Lung (tissue), 12 donors: Measurements from ENCODE around the gene TRA2B. TPM values are rescaled to one million over a fixed set of nuclear protein-coding genes. Genes with fewer than 3 reads are reported as not detected.
A peak's percentile ranks its signal among the peaks of the same experiment; 100 is the strongest.
"Not testable (repeated sequence)": the region's sequence is repeated elsewhere in the genome, so short reads cannot be mapped to it uniquely, and the experiment has no call there.

Source experiments
- ATAC-seq: fragments of 200-7000 bp; cut with Tn5 transposase; one replicate; pipeline ENCODE4 v1.9.1; 2020; ENCODE audit warnings: moderate number of reproducible peaks; ENCODE audit not compliant: insufficient read depth, low FRiP score
- DNase-seq, 3 donors: peaks; one replicate each; pipeline ENCODE4 v3.0.0-alpha.2; 2013 to 2017
- H3K27ac ChIP-seq, 2 donors: one replicate each; pipeline ENCODE4 v1.5.1; 2013; ENCODE audit warnings: mild to moderate bottlenecking in 2 of 2, moderate library complexity in 2 of 2, control low read depth in 1 of 2, inconsistent platforms in 1 of 2, low read depth in 1 of 2, low read length in 1 of 2
- H3K27me3 ChIP-seq, 3 donors: one replicate each; pipeline ENCODE4 v1.5.1; 2013; ENCODE audit warnings: low read length in 2 of 3; ENCODE audit not compliant: control insufficient read depth in 3 of 3, insufficient read depth in 3 of 3
- H3K36me3 ChIP-seq, 4 donors: one replicate each; pipeline ENCODE4 v1.5.1; 2013; ENCODE audit warnings: low read length in 4 of 4, mild to moderate bottlenecking in 1 of 4, moderate library complexity in 1 of 4; ENCODE audit not compliant: control insufficient read depth in 4 of 4, insufficient read depth in 4 of 4
- H3K4me1 ChIP-seq, 5 donors: one replicate each; pipeline ENCODE4 v1.5.1; 2013; ENCODE audit warnings: low read length in 5 of 5, mild to moderate bottlenecking in 2 of 5, moderate library complexity in 1 of 5; ENCODE audit not compliant: control insufficient read depth in 5 of 5, insufficient read depth in 5 of 5
- H3K4me3 ChIP-seq: one replicate; pipeline ENCODE4 v1.5.1; 2013; ENCODE audit warnings: mild to moderate bottlenecking, control low read depth, moderate library complexity
- H3K9ac ChIP-seq, 2 donors: one replicate each; pipeline ENCODE4 v1.5.1; 2013; ENCODE audit warnings: low read length in 2 of 2, control low read depth in 1 of 2; ENCODE audit not compliant: insufficient read depth in 1 of 2
- H3K9me3 ChIP-seq, 4 donors: one replicate each; pipeline ENCODE4 v1.5.1; 2013; ENCODE audit warnings: low read length in 3 of 4, mild to moderate bottlenecking in 1 of 4, moderate library complexity in 1 of 4; ENCODE audit not compliant: control insufficient read depth in 4 of 4, insufficient read depth in 3 of 4
- CTCF ChIP-seq: IDR thresholded peaks from 2 replicates; pipeline ENCODE4 v1.5.1; 2012; ENCODE audit warnings: mild to moderate bottlenecking; ENCODE audit errors: control extremely low read depth, extremely low read depth
- WGBS, 2 donors: extraction: QIAGEN DNeasy Blood & Tissue Kit; methylation state at CpG; one replicate each; pipeline ENCODE4 v1.1.7; 2013; 5-methylcytosine and 5-hydroxymethylcytosine counted together
- polyA plus RNA-seq, 2 donors: library from polyadenylated mRNA; stranded (reverse); fragments of 200-250 nt; gene quantifications; one replicate each; pipeline ENCODE4 v1.2.1, GENCODE V29; 2013
- total RNA-seq, 2 donors: library from RNA; depleted of rRNA in 1 of 2; stranded (reverse); fragments of >200 nt in 1 of 2; gene quantifications; one replicate each; pipeline ENCODE4 v1.2.1, GENCODE V29; 2014 to 2021
- donor health status: control.
- donor health status: control.
- donor health status: Bipolar disorder and iron deficiency.
- donor health status: healthy.
- donor health status: DM: yes; HTN: yes; CAD: no.

The TRA2B gene
- total and polyA plus RNA-seq, 4 donors: 61.2 to 263 (median 95.4) TPM

DNA sequence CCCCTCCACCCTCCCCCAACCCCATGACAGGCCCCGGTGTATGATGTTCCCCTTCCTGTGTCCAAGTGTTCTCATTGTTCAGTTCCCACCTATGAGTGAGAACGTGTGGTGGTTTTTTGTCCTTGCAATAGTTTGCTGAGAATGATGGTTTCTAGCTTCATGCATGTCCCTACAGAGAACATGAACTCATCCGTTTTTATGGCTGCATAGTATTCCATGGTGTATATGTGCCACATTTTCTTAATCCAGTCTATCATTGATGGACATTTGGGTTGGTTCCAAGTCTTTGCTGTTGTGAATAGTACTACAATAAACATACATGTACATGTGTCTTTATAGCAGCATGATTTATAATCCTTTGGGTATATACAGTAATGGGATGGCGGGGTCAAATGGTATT lies 27.9 kb downstream of the TRA2B start:
- H3K4me1 ChIP-seq, ATAC-seq, H3K9ac ChIP-seq, H3K9me3 ChIP-seq, DNase-seq, H3K27me3 ChIP-seq, H3K27ac ChIP-seq, H3K4me3 ChIP-seq: not testable (repeated sequence)
- peaks cover 3 to 12% (median 5%) of the 10 kb centered on the region in 4 donors for H3K36me3 ChIP-seq
- WGBS, 2 donors: 69 to 71% methylated on average over 4 of the region's 4 CpGs

- ATAC-seq (peak; percentile 41), DNase-seq (no peak)
- 44 to 57% methylated on average over 1 of the region's 1 CpG for WGBS, 2 donors
- Histone ChIP-seq H3K9me3 (no peaks in the 10 kb centered on the region), H3K4me1 (peaks cover 0 to 2% (median 0%) of the 10 kb centered on the region in 5 donors), H3K9ac (no peak overlapping the region), H3K36me3 (no peaks in the 10 kb centered on the region), H3K27ac (no peak overlapping the region), H3K4me3 (no peak overlapping the region), H3K27me3 (no peaks in the 10 kb centered on the region)
- no peak for TF ChIP-seq CTCF
Measured at GRCh38 chr3:185900228-185900627, 37.6 kb downstream of the TRA2B start.

DNA sequence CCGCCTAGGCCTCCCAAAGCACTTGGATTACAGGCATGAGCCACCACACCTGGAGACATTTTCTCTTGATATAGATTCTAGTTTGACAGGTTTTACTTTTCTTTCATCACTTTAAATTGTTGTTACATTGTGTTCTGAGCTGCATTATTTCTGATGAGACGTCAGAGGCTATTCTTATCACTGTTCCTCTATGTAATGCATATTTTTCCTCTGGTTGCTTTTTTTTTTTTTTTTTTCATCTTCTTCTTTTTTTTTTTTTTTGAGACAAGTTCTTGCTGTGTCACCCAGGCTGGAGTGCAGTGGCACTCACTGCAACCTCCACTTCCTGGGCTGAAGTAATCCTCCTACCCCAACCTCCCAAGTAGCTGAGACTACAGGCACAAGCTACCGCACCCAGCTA lies 41.2 kb downstream of the TRA2B start:
- no peaks in the 10 kb centered on the region for H3K9me3 ChIP-seq
- no peak overlapping the region for H3K27ac ChIP-seq
- no peak overlapping the region for H3K4me3 ChIP-seq
- H3K36me3 ChIP-seq: no peaks in the 10 kb centered on the region
- H3K27me3 ChIP-seq: no peaks in the 10 kb centered on the region
- no peak for TF ChIP-seq CTCF
- H3K9ac ChIP-seq: no peak overlapping the region
- ATAC-seq: no peak
- WGBS, 2 donors: 70 to 74% methylated on average over 3 of the region's 3 CpGs
- peaks cover 0 to 2% (median 0%) of the 10 kb centered on the region in 5 donors for H3K4me1 ChIP-seq
- no peak for DNase-seq

DNA sequence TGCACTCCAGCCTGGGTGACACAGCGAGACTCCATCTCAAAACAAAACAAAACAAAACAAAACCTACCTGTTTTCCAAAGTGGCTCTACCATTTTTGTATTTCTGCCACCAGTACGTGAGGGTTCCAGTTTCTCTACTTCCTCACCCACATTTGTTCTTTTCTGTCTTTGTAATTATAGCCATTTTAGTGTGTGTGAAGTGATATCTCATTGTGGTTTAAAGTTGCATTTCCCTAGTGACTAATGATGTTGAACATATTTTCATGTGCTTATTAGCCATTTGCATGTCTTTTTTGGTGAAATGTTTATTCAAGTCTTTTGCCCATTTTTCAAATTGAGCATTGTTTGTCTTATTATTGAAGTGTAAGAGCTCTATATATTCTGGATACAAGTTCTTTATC lies 50.7 kb downstream of the TRA2B start:
- Histone ChIP-seq H3K4me1 (no peaks in the 10 kb centered on the region), H3K9me3 (no peaks in the 10 kb centered on the region), H3K27me3 (no peaks in the 10 kb centered on the region), H3K36me3 (no peaks in the 10 kb centered on the region), H3K27ac (no peak overlapping the region), H3K9ac (no peak overlapping the region), H3K4me3 (no peak overlapping the region)
- no peak for ATAC-seq
- WGBS, 2 donors: 63 to 65% methylated on average over 2 of the region's 2 CpGs
- DNase-seq: no peak
- no peak for TF ChIP-seq CTCF
